ENCODE measurements around the gene ZNF605. TPM values are rescaled to one million over a fixed set of nuclear protein-coding genes. Genes with fewer than 3 reads are reported as not detected.

ZNF605 gene
- polyA plus RNA-seq, 1 donor from 2014 or later = 22.6 TPM

DNA sequence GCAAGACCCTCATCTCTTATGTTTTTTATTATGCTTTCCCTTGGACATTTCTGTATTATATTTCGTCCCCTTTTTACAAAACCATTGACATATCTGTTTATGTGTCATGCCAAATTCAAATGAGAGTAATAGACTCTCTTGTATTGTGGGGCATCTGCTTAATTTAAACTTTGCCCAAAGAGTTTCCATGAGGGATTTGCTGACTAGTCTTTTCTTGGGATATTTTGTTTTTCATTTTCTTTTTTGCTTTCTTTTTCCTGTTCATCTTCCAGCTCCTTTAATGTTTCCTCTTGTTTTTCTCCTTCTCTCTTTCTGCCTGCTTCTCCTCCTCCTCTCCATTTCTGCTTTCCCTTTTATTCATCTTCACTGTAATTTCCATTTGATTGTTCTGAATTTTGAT is 16.3 kb upstream of the ZNF605 start:
- Histone ChIP-seq H3K27ac (ENCODE audit: low read length) (no peak overlapping the region), H2AFZ (ENCODE audit: low read depth, low read length) (no peak overlapping the region), H3K9me2 (ENCODE audit: insufficient read depth, low read length) (no peaks in the 10 kb centered on the region), H4K20me1 (ENCODE audit: insufficient read depth) (no peaks in the 10 kb centered on the region), H3K4me3 (ENCODE audit: low read length) (no peak overlapping the region), H3F3A (ENCODE audit: insufficient read depth, low read length, poor library complexity, severe bottlenecking) (no peaks in the 10 kb centered on the region), H3K9ac (ENCODE audit: low read length) (no peak overlapping the region), H3K79me2 (replicated peaks; ENCODE audit: insufficient read depth, low read length) (no peaks in the 10 kb centered on the region), H3K9me3 (ENCODE audit: low read length) (peaks cover 8% of the 10 kb centered on the region), H3K27me3 (ENCODE audit: insufficient read depth, low read depth, low read length) (no peaks in the 10 kb centered on the region), H3K36me3 (ENCODE audit: insufficient read depth, low read length) (no peaks in the 10 kb centered on the region), H3K4me2 (ENCODE audit: low read length) (no peak overlapping the region)
- TF ChIP-seq EP300 (conservative IDR thresholded peaks at IDR 0.05; ENCODE audit: poor library complexity, severe bottlenecking) (no peak), RAD21 (conservative IDR thresholded peaks at IDR 0.05) (no peak), EZH2 (IDR thresholded peaks at IDR 0.05; ENCODE audit: borderline replicate concordance, insufficient read depth, low read length, poor library complexity, severe bottlenecking) (no peak), POLR2AphosphoS5 (IDR thresholded peaks at IDR 0.05) (no peak), TAF1 (IDR thresholded peaks at IDR 0.05; ENCODE audit: low read depth) (no peak)
- TF ChIP-seq, protein P1, sequence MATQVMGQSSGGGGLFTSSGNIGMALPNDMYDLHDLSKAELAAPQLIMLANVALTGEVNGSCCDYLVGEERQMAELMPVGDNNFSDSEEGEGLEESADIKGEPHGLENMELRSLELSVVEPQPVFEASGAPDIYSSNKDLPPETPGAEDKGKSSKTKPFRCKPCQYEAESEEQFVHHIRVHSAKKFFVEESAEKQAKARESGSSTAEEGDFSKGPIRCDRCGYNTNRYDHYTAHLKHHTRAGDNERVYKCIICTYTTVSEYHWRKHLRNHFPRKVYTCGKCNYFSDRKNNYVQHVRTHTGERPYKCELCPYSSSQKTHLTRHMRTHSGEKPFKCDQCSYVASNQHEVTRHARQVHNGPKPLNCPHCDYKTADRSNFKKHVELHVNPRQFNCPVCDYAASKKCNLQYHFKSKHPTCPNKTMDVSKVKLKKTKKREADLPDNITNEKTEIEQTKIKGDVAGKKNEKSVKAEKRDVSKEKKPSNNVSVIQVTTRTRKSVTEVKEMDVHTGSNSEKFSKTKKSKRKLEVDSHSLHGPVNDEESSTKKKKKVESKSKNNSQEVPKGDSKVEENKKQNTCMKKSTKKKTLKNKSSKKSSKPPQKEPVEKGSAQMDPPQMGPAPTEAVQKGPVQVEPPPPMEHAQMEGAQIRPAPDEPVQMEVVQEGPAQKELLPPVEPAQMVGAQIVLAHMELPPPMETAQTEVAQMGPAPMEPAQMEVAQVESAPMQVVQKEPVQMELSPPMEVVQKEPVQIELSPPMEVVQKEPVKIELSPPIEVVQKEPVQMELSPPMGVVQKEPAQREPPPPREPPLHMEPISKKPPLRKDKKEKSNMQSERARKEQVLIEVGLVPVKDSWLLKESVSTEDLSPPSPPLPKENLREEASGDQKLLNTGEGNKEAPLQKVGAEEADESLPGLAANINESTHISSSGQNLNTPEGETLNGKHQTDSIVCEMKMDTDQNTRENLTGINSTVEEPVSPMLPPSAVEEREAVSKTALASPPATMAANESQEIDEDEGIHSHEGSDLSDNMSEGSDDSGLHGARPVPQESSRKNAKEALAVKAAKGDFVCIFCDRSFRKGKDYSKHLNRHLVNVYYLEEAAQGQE (IDR thresholded peaks at IDR 0.05; ENCODE audit: borderline replicate concordance) = no peak
- TF ChIP-seq, protein P2, sequence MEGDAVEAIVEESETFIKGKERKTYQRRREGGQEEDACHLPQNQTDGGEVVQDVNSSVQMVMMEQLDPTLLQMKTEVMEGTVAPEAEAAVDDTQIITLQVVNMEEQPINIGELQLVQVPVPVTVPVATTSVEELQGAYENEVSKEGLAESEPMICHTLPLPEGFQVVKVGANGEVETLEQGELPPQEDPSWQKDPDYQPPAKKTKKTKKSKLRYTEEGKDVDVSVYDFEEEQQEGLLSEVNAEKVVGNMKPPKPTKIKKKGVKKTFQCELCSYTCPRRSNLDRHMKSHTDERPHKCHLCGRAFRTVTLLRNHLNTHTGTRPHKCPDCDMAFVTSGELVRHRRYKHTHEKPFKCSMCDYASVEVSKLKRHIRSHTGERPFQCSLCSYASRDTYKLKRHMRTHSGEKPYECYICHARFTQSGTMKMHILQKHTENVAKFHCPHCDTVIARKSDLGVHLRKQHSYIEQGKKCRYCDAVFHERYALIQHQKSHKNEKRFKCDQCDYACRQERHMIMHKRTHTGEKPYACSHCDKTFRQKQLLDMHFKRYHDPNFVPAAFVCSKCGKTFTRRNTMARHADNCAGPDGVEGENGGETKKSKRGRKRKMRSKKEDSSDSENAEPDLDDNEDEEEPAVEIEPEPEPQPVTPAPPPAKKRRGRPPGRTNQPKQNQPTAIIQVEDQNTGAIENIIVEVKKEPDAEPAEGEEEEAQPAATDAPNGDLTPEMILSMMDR (IDR thresholded peaks at IDR 0.05; ENCODE audit: poor library complexity, severe bottlenecking) = no peak

DNA sequence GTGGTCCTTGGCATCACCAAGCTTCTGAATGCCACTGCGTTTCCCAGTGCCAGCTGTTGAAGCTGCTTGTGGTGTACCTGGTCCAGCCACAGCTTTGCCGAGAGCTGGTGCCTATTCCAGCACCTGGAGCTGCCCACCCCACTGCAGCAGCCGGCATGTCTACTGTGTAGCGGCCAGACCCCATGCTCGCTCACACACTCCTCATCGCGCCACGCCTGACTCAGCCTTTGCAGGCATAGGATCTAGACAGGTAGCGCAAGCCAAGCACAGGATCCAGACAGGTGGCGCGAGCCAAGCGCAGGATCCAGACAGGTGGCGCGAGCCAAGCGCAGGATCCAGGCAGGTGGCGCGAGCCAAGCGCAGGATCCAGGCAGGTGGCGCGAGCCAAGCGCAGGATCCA is 11.6 kb upstream of the ZNF605 start:
- no peak overlapping the region for H2AFZ ChIP-seq (ENCODE audit: low read depth, low read length)
- H3K9me2 ChIP-seq (ENCODE audit: insufficient read depth, low read length) = no peaks in the 10 kb centered on the region
- no peak overlapping the region for H3K4me2 ChIP-seq (ENCODE audit: low read length)
- no peak overlapping the region for H3K9ac ChIP-seq (ENCODE audit: low read length)
- no peaks in the 10 kb centered on the region for H4K20me1 ChIP-seq (ENCODE audit: insufficient read depth)
- no peaks in the 10 kb centered on the region for H3K36me3 ChIP-seq (ENCODE audit: insufficient read depth, low read length)
- TF ChIP-seq TAF1 (IDR thresholded peaks at IDR 0.05; ENCODE audit: low read depth) (no peak), POLR2AphosphoS5 (IDR thresholded peaks at IDR 0.05) (no peak), EZH2 (IDR thresholded peaks at IDR 0.05; ENCODE audit: borderline replicate concordance, insufficient read depth, low read length, poor library complexity, severe bottlenecking) (no peak), SMC3 (conservative IDR thresholded peaks at IDR 0.05; ENCODE audit: poor library complexity) (no peak), EP300 (conservative IDR thresholded peaks at IDR 0.05; ENCODE audit: poor library complexity, severe bottlenecking) (no peak), RAD21 (conservative IDR thresholded peaks at IDR 0.05) (no peak), MXI1 (conservative IDR thresholded peaks at IDR 0.05; ENCODE audit: poor library complexity, severe bottlenecking) (no peak)
- TF ChIP-seq, protein P1 (IDR thresholded peaks at IDR 0.05; ENCODE audit: borderline replicate concordance) = no peak
- TF ChIP-seq, protein P2 (IDR thresholded peaks at IDR 0.05; ENCODE audit: poor library complexity, severe bottlenecking) = no peak
- no peaks in the 10 kb centered on the region for H3F3A ChIP-seq (ENCODE audit: insufficient read depth, low read length, poor library complexity, severe bottlenecking)
- no peak overlapping the region for H3K27ac ChIP-seq (ENCODE audit: low read length)
- H3K9me3 ChIP-seq (ENCODE audit: low read length) = peaks cover 17% of the 10 kb centered on the region
- H3K4me3 ChIP-seq (ENCODE audit: low read length) = no peak overlapping the region
- no peaks in the 10 kb centered on the region for H3K79me2 ChIP-seq (replicated peaks; ENCODE audit: insufficient read depth, low read length)
- no peaks in the 10 kb centered on the region for H3K27me3 ChIP-seq (ENCODE audit: insufficient read depth, low read depth, low read length)
